Erythroblast (primary cell): ENCODE results near the gene GNG10.

Experiments
- GATA1 ChIP-seq: IDR thresholded peaks from 2 replicates; pipeline ENCODE4 v1.6.1; 2011; ENCODE audit warnings: low read depth, mild to moderate bottlenecking, control low read depth, low read length, moderate library complexity
- POLR2A ChIP-seq: IDR thresholded peaks from 2 replicates; pipeline ENCODE4 v1.6.1; 2011; ENCODE audit warnings: mild to moderate bottlenecking, low read length

DNA sequence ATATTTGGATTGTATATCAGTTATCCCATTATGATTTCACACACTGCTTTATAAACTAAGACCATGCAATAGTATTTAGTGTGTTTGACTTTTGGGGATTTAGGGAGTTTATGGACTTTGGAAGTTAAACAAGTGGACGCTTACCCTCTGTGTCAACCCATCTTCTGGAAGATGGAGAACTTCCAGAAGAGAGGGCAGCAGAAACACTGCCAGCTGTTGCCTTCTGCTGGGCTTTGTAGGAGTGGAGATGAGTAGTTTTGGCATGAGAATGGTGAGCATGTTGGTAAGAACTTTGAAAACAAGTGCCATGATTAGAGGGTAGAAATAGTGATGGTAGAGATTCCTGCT, 28.0 kb upstream of the GNG10 start:
- no peak for TF ChIP-seq POLR2A
- no peak for TF ChIP-seq GATA1
